SJSA1 (cell line): ENCODE results near the gene FGGY. TPM values are rescaled to one million over a fixed set of nuclear protein-coding genes. Genes with fewer than 3 reads are reported as not detected.

Experiments
- DNase-seq, 2 experiments: peaks; one replicate each; pipeline ENCODE4 v3.0.0-alpha.2; 2015 to 2020; ENCODE audit warnings: low spot score in 2 of 2, low read depth in 1 of 2
- H3K27ac ChIP-seq: fragments of 250-450 bp; sonication (Bioruptor Pico); 2 replicates; pipeline ENCODE4 v1.5.1; 2020; ENCODE audit warnings: mild to moderate bottlenecking, moderate library complexity
- H3K27me3 ChIP-seq: fragments of 250-450 bp; sonication (Bioruptor Pico); replicated peaks from 2 replicates; pipeline ENCODE4 v1.5.1; 2020; ENCODE audit warnings: mild to moderate bottlenecking, moderate library complexity
- H3K36me3 ChIP-seq: fragments of 250-450 bp; sonication (Bioruptor Pico); 2 replicates; pipeline ENCODE4 v1.5.1; 2020; ENCODE audit warnings: mild to moderate bottlenecking
- H3K4me1 ChIP-seq: fragments of 250-450 bp; sonication (Bioruptor Pico); replicated peaks from 2 replicates; pipeline ENCODE4 v1.6.1; 2021; ENCODE audit warnings: mild to moderate bottlenecking
- H3K4me3 ChIP-seq: fragments of 250-450 bp; sonication (Bioruptor Pico); 2 replicates; pipeline ENCODE4 v1.5.1; 2020; ENCODE audit warnings: mild to moderate bottlenecking
- H3K9me3 ChIP-seq: fragments of 250-450 bp; sonication (Bioruptor Pico); replicated peaks from 2 replicates; pipeline ENCODE4 v1.5.1; 2020; ENCODE audit warnings: mild to moderate bottlenecking
- total RNA-seq: library from RNA; depleted of rRNA; stranded (reverse); fragments of >200 nt; shearing (Covaris generic); gene quantifications from 2 replicates; pipeline ENCODE4 v1.2.3, GENCODE V29; 2014

Gene FGGY
- total RNA-seq, 1 experiment from 2014 or later = 9.0 TPM

DNA sequence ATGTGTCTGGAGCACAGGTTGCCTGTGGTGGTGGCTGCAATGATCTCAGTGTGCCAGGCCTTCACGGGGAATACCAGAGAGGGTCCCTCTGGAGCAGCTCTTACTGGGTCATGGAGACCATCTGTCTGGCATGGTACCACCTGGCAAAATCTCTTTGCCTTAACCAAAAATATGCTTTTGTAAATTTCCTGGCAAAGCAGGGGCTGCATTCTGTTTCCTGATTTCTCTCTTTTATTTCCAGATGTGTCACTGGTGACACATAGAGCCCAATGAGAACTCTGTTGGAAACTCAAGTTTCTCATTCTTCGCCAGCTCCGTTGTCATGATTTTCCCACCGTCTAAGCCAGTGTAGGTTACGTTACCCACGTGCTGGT, 136.5 kb downstream of the FGGY start:
- Histone ChIP-seq H3K4me1 (peaks cover 44% of the 10 kb centered on the region), H3K27me3 (no peaks in the 10 kb centered on the region), H3K27ac (peak overlapping the region; percentile 91), H3K4me3 (no peak overlapping the region), H3K36me3 (no peaks in the 10 kb centered on the region), H3K9me3 (no peaks in the 10 kb centered on the region)
- DNase-seq = peak; percentile 47 to 55

DNA sequence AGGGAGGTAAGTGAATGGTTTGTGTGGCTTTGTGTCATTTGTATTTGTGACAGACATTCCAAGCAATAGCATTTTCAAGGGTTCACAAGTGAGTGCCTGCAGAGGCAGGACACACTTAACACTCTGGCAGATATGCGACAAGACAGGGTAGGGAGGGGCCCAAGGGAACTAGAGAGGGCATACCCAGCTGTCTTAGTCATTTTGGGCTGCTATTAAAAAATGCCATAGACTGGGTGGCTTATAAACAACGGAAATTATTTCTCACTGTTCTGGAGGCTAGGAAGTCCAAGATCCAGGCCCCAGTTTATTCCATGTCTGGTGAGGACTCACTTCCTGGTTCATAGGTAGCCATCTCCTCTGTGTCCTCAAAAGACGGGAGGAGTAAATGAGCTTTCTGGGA, 137.4 kb downstream of the FGGY start:
- no peaks in the 10 kb centered on the region for H3K36me3 ChIP-seq
- H3K9me3 ChIP-seq = no peaks in the 10 kb centered on the region
- H3K4me1 ChIP-seq = peaks cover 44% of the 10 kb centered on the region
- DNase-seq = peak; percentile 92
- no peaks in the 10 kb centered on the region for H3K27me3 ChIP-seq
- no peak overlapping the region for H3K4me3 ChIP-seq
- peak overlapping the region; percentile 91 for H3K27ac ChIP-seq

DNA sequence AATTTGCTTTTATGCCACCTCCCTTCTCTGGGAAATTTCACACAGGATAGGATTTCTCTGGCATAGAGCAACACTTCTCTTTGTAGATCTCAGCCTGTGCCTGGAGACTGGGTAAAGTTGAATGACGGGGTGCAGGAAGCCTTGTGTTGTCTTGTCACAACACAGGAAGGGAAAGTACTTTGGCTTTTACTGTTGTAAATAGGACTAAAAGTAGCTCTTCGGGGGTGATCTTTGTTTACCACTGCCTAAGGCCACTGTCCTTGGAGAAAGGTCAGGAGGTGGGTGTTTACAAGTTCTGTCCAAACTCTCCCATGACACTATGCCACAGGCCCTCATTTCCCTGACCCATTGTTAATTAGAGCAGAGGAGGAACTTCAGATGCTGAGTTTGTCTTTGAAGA, 139.7 kb downstream of the FGGY start:
- no peak for DNase-seq
- Histone ChIP-seq H3K27ac (no peak overlapping the region), H3K27me3 (no peaks in the 10 kb centered on the region), H3K4me3 (no peak overlapping the region), H3K4me1 (peaks cover 38% of the 10 kb centered on the region), H3K9me3 (no peaks in the 10 kb centered on the region), H3K36me3 (no peaks in the 10 kb centered on the region)

DNA sequence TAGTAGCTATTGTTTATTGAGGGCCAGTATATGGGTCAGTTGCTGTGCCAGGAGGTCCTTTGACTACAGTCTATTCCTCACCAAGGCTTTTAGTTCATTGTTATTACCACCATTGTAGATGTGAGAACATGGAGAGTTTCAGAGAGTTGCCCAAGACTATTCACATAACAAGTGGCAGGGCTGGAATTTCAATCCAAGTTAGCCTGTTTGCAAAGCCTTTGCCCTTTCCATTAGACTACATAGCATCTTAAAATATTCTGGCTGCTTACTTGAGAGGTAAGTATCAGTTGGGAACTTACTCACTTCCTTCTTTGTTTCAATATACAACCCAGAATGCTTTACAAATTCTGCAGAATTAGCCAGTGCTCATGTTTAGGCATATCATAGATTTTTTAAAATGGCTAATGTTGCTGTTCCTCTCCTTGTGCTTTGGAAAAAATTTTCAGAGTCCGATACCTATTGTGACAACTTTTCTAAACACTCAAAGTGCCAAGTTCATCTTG, 141.2 kb downstream of the FGGY start:
- Histone ChIP-seq H3K4me1 (peaks cover 24% of the 10 kb centered on the region), H3K4me3 (no peak overlapping the region), H3K27ac (no peak overlapping the region), H3K36me3 (no peaks in the 10 kb centered on the region), H3K9me3 (no peaks in the 10 kb centered on the region), H3K27me3 (no peaks in the 10 kb centered on the region)
- DNase-seq = no peak

DNA sequence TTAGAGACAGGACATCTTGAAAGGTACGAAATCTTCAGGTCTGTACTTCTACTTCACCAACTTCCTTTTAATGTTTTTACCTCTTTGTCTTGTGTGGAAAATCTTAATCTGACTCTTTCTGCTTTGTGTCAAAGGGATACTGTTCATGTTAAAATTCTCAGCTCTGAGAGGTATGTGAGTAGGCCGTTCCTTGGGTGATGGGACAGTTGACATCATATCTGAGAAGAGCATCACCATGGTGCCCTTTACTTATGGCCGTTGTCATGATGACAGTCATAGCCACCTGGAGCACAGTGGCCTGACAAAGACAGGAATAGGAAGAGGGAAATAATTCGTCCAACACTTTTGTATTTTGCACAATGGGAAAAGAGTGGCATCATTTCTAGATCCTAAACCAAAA, 145.6 kb downstream of the FGGY start:
- Histone ChIP-seq H3K27ac (no peak overlapping the region), H3K36me3 (no peaks in the 10 kb centered on the region), H3K9me3 (no peaks in the 10 kb centered on the region), H3K4me1 (peaks cover 23% of the 10 kb centered on the region), H3K4me3 (no peak overlapping the region), H3K27me3 (no peaks in the 10 kb centered on the region)
- DNase-seq = no peak

DNA sequence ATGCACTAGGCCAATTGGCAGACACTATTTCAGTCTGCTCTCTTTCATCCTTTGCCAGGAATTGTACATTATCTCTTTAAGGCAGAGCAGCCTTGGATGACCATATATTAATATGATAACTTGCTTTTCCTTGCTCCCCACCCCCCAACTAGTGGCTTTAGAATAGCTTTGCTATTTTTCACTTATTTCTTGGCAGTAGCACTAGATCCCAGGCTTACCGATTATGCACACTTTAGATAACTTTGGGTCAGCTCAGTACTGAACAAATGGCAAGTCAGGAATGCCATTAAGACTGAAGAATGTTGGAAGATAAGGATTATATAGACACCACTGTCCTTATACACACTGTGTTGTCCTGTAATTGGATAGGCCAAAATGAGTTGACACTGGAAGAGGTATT, 146.4 kb downstream of the FGGY start:
- Histone ChIP-seq H3K4me1 (peaks cover 23% of the 10 kb centered on the region), H3K4me3 (no peak overlapping the region), H3K36me3 (no peaks in the 10 kb centered on the region), H3K27ac (no peak overlapping the region), H3K9me3 (no peaks in the 10 kb centered on the region), H3K27me3 (no peaks in the 10 kb centered on the region)
- no peak for DNase-seq

DNA sequence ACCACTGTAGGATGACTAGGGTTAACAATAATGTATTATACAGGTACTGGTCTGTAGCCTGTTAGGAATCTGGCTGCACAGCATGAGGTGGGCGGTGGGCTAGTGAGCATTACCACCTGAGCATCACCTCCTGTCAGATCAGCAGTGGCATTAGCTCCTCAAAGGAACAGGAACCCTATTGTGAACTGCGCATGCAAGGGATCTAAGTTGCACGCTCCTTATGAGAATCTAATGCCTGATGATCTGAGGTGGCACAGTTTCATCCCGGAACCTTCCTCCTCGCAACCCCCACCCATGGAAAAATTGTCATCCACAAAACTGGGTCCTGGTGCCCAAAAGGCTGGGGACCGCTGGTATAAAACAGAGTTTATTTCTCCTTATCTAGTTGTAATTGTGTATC, 147.6 kb downstream of the FGGY start:
- no peaks in the 10 kb centered on the region for H3K36me3 ChIP-seq
- no peaks in the 10 kb centered on the region for H3K27me3 ChIP-seq
- no peak overlapping the region for H3K27ac ChIP-seq
- no peaks in the 10 kb centered on the region for H3K9me3 ChIP-seq
- no peak overlapping the region for H3K4me3 ChIP-seq
- H3K4me1 ChIP-seq = peaks cover 23% of the 10 kb centered on the region
- no peak for DNase-seq

DNA sequence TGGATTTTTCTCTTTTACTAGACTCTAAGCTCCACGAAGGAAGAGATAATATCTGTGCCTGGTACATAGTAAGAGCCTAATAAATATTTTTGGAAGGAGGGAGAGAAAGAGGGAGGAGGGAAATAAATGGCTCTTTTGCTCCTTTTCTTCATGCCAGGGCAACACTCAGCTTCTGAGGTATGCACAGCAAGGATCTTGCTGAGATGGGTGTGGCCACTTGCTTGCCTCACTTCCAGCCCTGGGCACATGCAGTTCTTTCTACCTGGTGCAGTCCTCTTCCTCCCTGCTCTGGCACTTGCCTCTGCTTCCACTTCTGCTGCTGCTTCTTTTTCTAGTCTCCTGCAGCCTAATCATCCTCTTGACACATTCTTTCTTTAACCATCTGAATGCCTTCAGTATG, 148.1 kb downstream of the FGGY start:
- DNase-seq = no peak
- Histone ChIP-seq H3K27me3 (no peaks in the 10 kb centered on the region), H3K9me3 (no peaks in the 10 kb centered on the region), H3K4me3 (no peak overlapping the region), H3K36me3 (no peaks in the 10 kb centered on the region), H3K4me1 (peaks cover 23% of the 10 kb centered on the region), H3K27ac (no peak overlapping the region)

DNA sequence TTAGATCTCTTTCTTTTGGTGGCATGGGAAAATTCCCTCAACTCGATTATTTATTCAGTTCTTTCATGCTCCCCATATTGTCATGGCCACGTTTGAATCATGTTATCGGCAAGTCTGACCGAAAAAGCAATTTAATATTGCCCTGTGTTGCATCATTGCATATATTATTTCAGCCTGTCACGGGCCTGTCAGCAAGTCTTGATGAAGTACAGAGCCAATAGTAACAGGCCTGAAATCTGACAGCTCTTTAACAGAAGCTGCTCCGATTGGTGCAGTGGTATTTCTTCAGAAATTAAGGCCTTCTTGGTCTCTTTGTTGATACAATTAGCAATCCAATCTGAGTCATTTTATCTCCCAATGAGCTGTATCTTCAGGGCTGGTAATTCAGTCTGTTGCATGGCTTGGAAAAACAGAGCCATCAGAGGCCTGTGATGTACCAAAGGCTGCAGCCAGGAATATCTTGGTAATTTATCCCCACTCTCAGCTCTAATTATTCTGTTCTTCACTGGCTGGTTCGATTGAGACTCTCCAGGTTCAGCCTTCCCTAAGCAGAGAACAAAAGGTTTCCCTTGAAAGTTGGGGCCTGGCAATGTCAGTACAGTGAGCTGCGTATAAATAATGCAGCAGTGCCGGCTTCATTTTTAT, 149.5 kb downstream of the FGGY start:
- no peaks in the 10 kb centered on the region for H3K27me3 ChIP-seq
- H3K4me3 ChIP-seq = no peak overlapping the region
- peak overlapping the region; percentile 41 for H3K27ac ChIP-seq
- H3K36me3 ChIP-seq = no peaks in the 10 kb centered on the region
- no peaks in the 10 kb centered on the region for H3K9me3 ChIP-seq
- peak in 1 of 2 experiments; percentile 38 for DNase-seq
- peaks cover 24% of the 10 kb centered on the region for H3K4me1 ChIP-seq

DNA sequence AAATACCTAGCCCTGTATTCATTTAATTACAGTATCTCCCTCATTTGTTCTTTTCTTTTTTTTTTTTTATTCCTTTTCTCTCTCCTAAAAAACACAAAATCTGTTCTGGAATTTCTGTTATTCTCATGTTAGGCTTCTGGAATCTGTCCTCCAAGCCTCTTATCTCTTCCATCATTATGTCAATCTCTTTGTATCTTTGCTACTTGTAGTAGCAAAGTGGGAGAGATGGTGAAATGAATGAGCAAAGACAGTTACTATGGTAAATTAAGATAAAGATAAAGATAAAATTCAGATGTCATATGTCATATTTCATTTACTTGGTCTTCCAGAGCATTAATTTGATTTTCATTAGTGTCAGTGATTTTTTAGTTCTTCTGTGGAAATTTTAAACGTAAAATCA, 155.1 kb downstream of the FGGY start:
- no peak overlapping the region for H3K4me3 ChIP-seq
- H3K36me3 ChIP-seq = no peaks in the 10 kb centered on the region
- no peak overlapping the region for H3K27ac ChIP-seq
- no peak for DNase-seq
- H3K27me3 ChIP-seq = no peaks in the 10 kb centered on the region
- H3K4me1 ChIP-seq = peaks cover 22% of the 10 kb centered on the region
- H3K9me3 ChIP-seq = no peaks in the 10 kb centered on the region

DNA sequence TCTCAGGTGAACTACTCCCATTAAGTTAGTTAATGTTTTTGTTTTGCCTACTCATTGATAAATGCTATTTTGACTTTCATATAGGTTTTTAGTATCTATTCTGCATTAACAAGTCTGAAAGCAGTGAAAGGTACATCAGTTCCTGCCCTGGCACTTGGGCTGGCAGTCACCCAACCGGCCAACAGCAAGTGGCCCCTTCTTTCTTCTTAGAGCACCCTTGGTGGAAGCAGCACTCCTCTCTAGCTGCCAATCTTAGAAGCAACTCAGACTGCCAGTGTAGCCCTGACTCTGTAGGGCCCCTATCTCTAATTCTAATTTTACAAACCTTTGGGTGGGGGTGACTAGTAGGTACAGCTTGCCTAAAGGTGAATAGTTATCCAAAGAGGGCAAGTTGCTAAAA, 155.7 kb downstream of the FGGY start:
- H3K9me3 ChIP-seq = no peaks in the 10 kb centered on the region
- H3K27me3 ChIP-seq = no peaks in the 10 kb centered on the region
- no peak overlapping the region for H3K27ac ChIP-seq
- peaks cover 22% of the 10 kb centered on the region for H3K4me1 ChIP-seq
- H3K4me3 ChIP-seq = no peak overlapping the region
- DNase-seq = no peak
- no peaks in the 10 kb centered on the region for H3K36me3 ChIP-seq

DNA sequence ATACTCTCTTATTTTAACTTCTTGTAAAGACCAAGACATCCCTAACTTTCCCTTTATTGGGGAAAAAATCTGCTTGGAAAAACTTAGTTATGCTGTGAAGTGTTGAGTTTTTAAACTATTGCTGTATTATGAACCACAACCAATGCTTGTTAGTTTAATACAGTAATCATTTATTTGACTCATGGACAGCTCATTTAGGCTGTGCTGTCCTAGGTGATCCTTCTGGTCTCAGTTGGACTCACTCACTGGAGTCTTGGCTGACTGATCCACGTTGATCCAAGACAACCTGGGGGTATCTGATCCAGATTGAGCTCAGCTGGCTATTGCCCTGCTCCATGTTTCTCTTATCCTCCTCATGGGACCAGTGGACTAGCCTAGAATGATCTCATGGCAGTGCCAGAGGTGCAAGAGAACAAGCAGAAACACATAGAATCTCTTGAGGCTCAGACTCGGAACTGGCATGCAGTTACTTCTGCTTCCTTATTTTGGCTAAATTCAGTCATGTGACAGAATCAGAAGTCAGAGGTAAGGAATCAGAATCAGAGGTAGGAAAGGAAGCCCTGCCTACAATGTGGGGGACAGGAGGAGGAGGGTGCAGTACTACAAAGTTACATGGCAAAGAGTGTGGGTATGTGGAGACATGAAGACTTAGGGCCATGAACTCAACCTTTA, 156.5 kb downstream of the FGGY start:
- no peak overlapping the region for H3K27ac ChIP-seq
- DNase-seq = no peak
- H3K4me3 ChIP-seq = no peak overlapping the region
- no peaks in the 10 kb centered on the region for H3K27me3 ChIP-seq
- peaks cover 22% of the 10 kb centered on the region for H3K4me1 ChIP-seq
- no peaks in the 10 kb centered on the region for H3K36me3 ChIP-seq
- H3K9me3 ChIP-seq = no peaks in the 10 kb centered on the region

DNA sequence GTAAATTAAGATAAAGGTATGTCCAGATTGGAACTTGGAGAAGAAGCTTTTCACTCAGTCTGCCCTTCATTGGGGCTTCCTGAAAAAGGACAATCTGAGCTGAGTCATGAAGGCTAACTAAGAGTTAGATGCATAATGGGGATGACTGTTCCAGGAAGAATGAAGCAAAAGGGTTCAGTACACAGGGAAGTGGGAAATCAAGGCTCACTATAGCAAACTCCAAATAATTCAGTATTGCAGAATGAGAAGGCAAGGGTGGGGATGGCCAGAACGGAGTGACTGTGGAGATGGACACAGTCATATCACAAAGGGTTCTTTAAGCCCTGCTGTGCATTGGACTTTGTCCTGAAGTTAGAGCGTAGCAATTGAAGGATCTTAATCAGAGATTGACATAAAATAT, 158.3 kb downstream of the FGGY start:
- Histone ChIP-seq H3K27ac (peak overlapping the region; percentile 28), H3K36me3 (no peaks in the 10 kb centered on the region), H3K27me3 (no peaks in the 10 kb centered on the region), H3K9me3 (no peaks in the 10 kb centered on the region), H3K4me1 (peaks cover 22% of the 10 kb centered on the region), H3K4me3 (no peak overlapping the region)
- DNase-seq = peak in 1 of 2 experiments; percentile 21

DNA sequence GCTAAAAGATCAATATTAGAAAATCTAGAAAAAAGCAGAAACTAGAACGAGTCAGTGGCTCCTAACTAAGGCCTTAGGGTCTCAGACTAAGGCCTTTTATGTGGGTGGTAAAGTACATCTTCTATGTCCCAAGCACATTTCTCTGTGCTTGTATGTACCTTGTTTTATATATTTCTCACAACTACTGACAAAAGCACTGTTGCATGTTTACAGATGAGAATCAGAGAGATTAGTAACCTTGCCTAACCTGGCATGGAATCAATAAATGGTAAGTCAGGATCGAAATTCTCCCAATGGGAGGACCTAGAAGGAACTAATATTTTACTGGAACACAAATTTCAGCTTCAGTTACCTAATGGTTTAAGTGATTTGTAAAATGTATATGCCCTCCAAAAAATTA, 160.9 kb downstream of the FGGY start:
- Histone ChIP-seq H3K4me3 (no peak overlapping the region), H3K9me3 (no peaks in the 10 kb centered on the region), H3K27ac (no peak overlapping the region), H3K4me1 (peaks cover 13% of the 10 kb centered on the region), H3K27me3 (no peaks in the 10 kb centered on the region), H3K36me3 (no peaks in the 10 kb centered on the region)
- no peak for DNase-seq
